G401.6 (cell line): Measurements from ENCODE around the gene CAMK1.

ENCODE experiments used
- FAIRE-seq: peaks from 2 replicates; lab custom pipeline; 2012; peaks lifted over from hg19 to GRCh38; lab: Jason Lieb, UNC

The CAMK1 gene

GRCh38 chr3:9736831-9737230 is 32.9 kb downstream of the CAMK1 start:
- no peak for FAIRE-seq

GRCh38 chr3:9732740-9733115 is 37.0 kb downstream of the CAMK1 start:
- no peak for FAIRE-seq

GRCh38 chr3:9732080-9732739 is 37.5 kb downstream of the CAMK1 start:
- no peak for FAIRE-seq

GRCh38 chr3:9731206-9732079 is 38.3 kb downstream of the CAMK1 start, which contains the start of gene BRPF1:
BRPF1 (plus strand) TSS chr3:9731735; CDS start chr3:9734141, 2,406 bp downstream.
- peak; percentile 41 for FAIRE-seq

GRCh38 chr3:9730657-9731205 is 39.0 kb downstream of the CAMK1 start:
- peak; percentile 70 for FAIRE-seq

GRCh38 chr3:9729419-9729818 is 40.3 kb downstream of the CAMK1 start:
- no peak for FAIRE-seq

GRCh38 chr3:9727743-9728142 is 42.0 kb downstream of the CAMK1 start:
- no peak for FAIRE-seq

GRCh38 chr3:9727041-9727595 is 42.6 kb downstream of the CAMK1 start:
- no peak for FAIRE-seq

GRCh38 chr3:9725775-9726515 is 43.8 kb downstream of the CAMK1 start:
- no peak for FAIRE-seq

- no peak for FAIRE-seq
These were observed 48.1 kb downstream of the CAMK1 start for GRCh38 chr3:9721700-9722060.

GRCh38 chr3:9721015-9721699 is 48.6 kb downstream of the CAMK1 start:
- no peak for FAIRE-seq

GRCh38 chr3:9718118-9718517 is 51.6 kb downstream of the CAMK1 start:
- no peak for FAIRE-seq

- FAIRE-seq: no peak
These were observed 52.2 kb downstream of the CAMK1 start for GRCh38 chr3:9717563-9717962.

- no peak for FAIRE-seq
These were observed 52.8 kb downstream of the CAMK1 start for GRCh38 chr3:9716801-9717555.

- FAIRE-seq: no peak
These were observed 53.8 kb downstream of the CAMK1 start for GRCh38 chr3:9715764-9716437.

GRCh38 chr3:9715136-9715535 is 54.6 kb downstream of the CAMK1 start:
- no peak for FAIRE-seq

GRCh38 chr3:9713142-9713541 is 56.6 kb downstream of the CAMK1 start:
- FAIRE-seq: no peak

- FAIRE-seq: no peak
These were observed 57.3 kb downstream of the CAMK1 start for GRCh38 chr3:9712415-9712814.

GRCh38 chr3:9710174-9710739 is 59.5 kb downstream of the CAMK1 start:
- no peak for FAIRE-seq
